H9 (cell line): Measurements from ENCODE around the gene SAMD14. TPM values are rescaled to one million over a fixed set of nuclear protein-coding genes. Genes with fewer than 3 reads are reported as not detected.

Experiments used
- DNase-seq: peaks from one replicate; pipeline ENCODE4 v3.0.0-alpha.2; 2017
- H2AFZ ChIP-seq: one replicate; pipeline ENCODE4 v1.6.1; 2013; ENCODE audit warnings: mild to moderate bottlenecking, low read length, control low read depth, moderate library complexity
- H2AK5ac ChIP-seq: 2 replicates; pipeline ENCODE4 v1.6.1; 2013; ENCODE audit warnings: low read length, control low read depth, mixed read lengths; ENCODE audit not compliant: insufficient read length
- H2BK120ac ChIP-seq: one replicate; pipeline ENCODE4 v1.6.1; 2013; ENCODE audit warnings: low read depth, mild to moderate bottlenecking, low read length, control low read depth, inconsistent platforms; ENCODE audit not compliant: poor library complexity, severe bottlenecking
- H2BK12ac ChIP-seq: 2 replicates; pipeline ENCODE4 v1.6.1; 2013; ENCODE audit warnings: low read length, control low read depth, mixed read lengths, low read depth; ENCODE audit not compliant: insufficient read length
- H2BK15ac ChIP-seq: 2 replicates; pipeline ENCODE4 v1.6.1; 2013; ENCODE audit warnings: low read depth, low read length, control low read depth
- H2BK20ac ChIP-seq: one replicate; pipeline ENCODE4 v1.6.1; 2013; ENCODE audit warnings: low read depth, mild to moderate bottlenecking, low read length, control low read depth, inconsistent platforms; ENCODE audit not compliant: poor library complexity, severe bottlenecking
- H2BK5ac ChIP-seq: 2 replicates; pipeline ENCODE4 v1.6.1; 2013; ENCODE audit warnings: low read length, control low read depth, mixed read lengths; ENCODE audit not compliant: insufficient read length
- H3K14ac ChIP-seq: 2 replicates; pipeline ENCODE4 v1.6.1; 2013; ENCODE audit warnings: low read length, control low read depth; ENCODE audit not compliant: insufficient read depth
- H3K18ac ChIP-seq: 2 replicates; pipeline ENCODE4 v1.6.1; 2013; ENCODE audit warnings: low read depth, mild to moderate bottlenecking, mixed read lengths, low read length, control low read depth; ENCODE audit not compliant: insufficient read length
- H3K23ac ChIP-seq: 2 replicates; pipeline ENCODE4 v1.6.1; 2013; ENCODE audit warnings: low read length, control low read depth, mixed read lengths, low read depth; ENCODE audit not compliant: insufficient read length
- H3K23me2 ChIP-seq: 2 replicates; pipeline ENCODE4 v1.6.1; 2013; ENCODE audit warnings: low read depth, mild to moderate bottlenecking, mixed read lengths, low read length, control low read depth; ENCODE audit not compliant: insufficient read length, poor library complexity, severe bottlenecking
- H3K27ac ChIP-seq: 2 replicates; pipeline ENCODE4 v1.5.1; 2013; ENCODE audit warnings: low read length, control low read depth, mixed read lengths, low read depth; ENCODE audit not compliant: insufficient read length
- H3K27me3 ChIP-seq: 2 replicates; pipeline ENCODE4 v1.6.1; 2013; ENCODE audit warnings: low read length, control low read depth, inconsistent platforms; ENCODE audit not compliant: insufficient read depth
- H3K4ac ChIP-seq: 2 replicates; pipeline ENCODE4 v1.6.1; 2013; ENCODE audit warnings: low read depth, mild to moderate bottlenecking, control low read depth, inconsistent platforms, low read length, moderate library complexity
- H3K4me1 ChIP-seq: 2 replicates; pipeline ENCODE4 v1.6.1; 2013; ENCODE audit warnings: low read length, control low read depth, inconsistent platforms; ENCODE audit not compliant: insufficient read depth
- H3K4me2 ChIP-seq: 2 replicates; pipeline ENCODE4 v1.6.1; 2013; ENCODE audit warnings: low read length, control low read depth, mixed read lengths; ENCODE audit not compliant: insufficient read length, insufficient read depth
- H3K56ac ChIP-seq: 2 replicates; pipeline ENCODE4 v1.6.1; 2013; ENCODE audit warnings: low read depth, mild to moderate bottlenecking, mixed read lengths, low read length, control low read depth; ENCODE audit not compliant: insufficient read length
- H3K79me1 ChIP-seq: 2 replicates; pipeline ENCODE4 v1.6.1; 2013; ENCODE audit warnings: low read depth, mild to moderate bottlenecking, moderate library complexity, low read length, control low read depth, inconsistent platforms; ENCODE audit not compliant: insufficient read depth, poor library complexity, severe bottlenecking
- H3K79me2 ChIP-seq: 2 replicates; pipeline ENCODE4 v1.6.1; 2013; ENCODE audit warnings: low read length, control low read depth, inconsistent platforms; ENCODE audit not compliant: insufficient read depth
- H3K9ac ChIP-seq: 2 replicates; pipeline ENCODE4 v1.6.1; 2013; ENCODE audit warnings: low read length, control low read depth, mixed read lengths; ENCODE audit not compliant: insufficient read length; ENCODE audit errors: extremely low read depth
- H3K9me3 ChIP-seq: one replicate; pipeline ENCODE4 v1.6.1; 2013; ENCODE audit warnings: low read depth, low read length, inconsistent platforms; ENCODE audit not compliant: control insufficient read depth
- H3T11ph ChIP-seq: one replicate; pipeline ENCODE4 v1.6.1; 2013; ENCODE audit warnings: mild to moderate bottlenecking, low read length, control low read depth, inconsistent platforms
- H4K20me1 ChIP-seq: one replicate; pipeline ENCODE4 v1.6.1; 2013; ENCODE audit not compliant: control insufficient read depth, insufficient read length, insufficient read depth
- H4K5ac ChIP-seq: 2 replicates; pipeline ENCODE4 v1.6.1; 2013; ENCODE audit warnings: low read depth, mild to moderate bottlenecking, mixed read lengths, low read length, control low read depth; ENCODE audit not compliant: insufficient read length
- H4K8ac ChIP-seq: replicated peaks from 2 replicates; pipeline ENCODE4 v1.6.1; 2013; ENCODE audit warnings: low read length, control low read depth, mixed read lengths, low read depth; ENCODE audit not compliant: insufficient read length
- H4K91ac ChIP-seq: 2 replicates; pipeline ENCODE4 v1.6.1; 2013; ENCODE audit warnings: low read depth, mild to moderate bottlenecking, moderate library complexity, mixed read lengths, low read length, control low read depth; ENCODE audit not compliant: insufficient read length
- H3K27ac Mint-ChIP-seq, 3 experiments: 2 replicates in 2 of 3; 3 replicates in 1 of 3; pipeline ENCODE4 v1.8.0; 2020 to 2021; ENCODE audit warnings: mixed read lengths in 3 of 3, mild to moderate bottlenecking in 1 of 3, moderate library complexity in 1 of 3
- H3K27me3 Mint-ChIP-seq: 2 replicates; pipeline ENCODE4 v1.8.0; 2021; ENCODE audit warnings: low read depth, mild to moderate bottlenecking, moderate library complexity, mixed read lengths
- H3K36me3 Mint-ChIP-seq, 3 experiments: 2 replicates in 2 of 3; 3 replicates in 1 of 3; pipeline ENCODE4 v1.8.0; 2020 to 2021; ENCODE audit warnings: low read depth in 3 of 3, mixed read lengths in 3 of 3; ENCODE audit not compliant: insufficient read depth in 1 of 3
- H3K4me1 Mint-ChIP-seq, 2 experiments: 2 replicates each; pipeline ENCODE4 v1.8.0; 2020; ENCODE audit warnings: mixed read lengths in 2 of 2
- H3K4me3 Mint-ChIP-seq, 2 experiments: 2 replicates in 1 of 2; 3 replicates in 1 of 2; pipeline ENCODE4 v1.8.0; 2020 to 2021; ENCODE audit warnings: mild to moderate bottlenecking in 2 of 2, mixed read lengths in 2 of 2, moderate library complexity in 1 of 2
- H3K9me3 Mint-ChIP-seq, 2 experiments: 2 replicates in 1 of 2; 3 replicates in 1 of 2; pipeline ENCODE4 v1.8.0; 2020; ENCODE audit warnings: mild to moderate bottlenecking in 2 of 2, mixed read lengths in 2 of 2, moderate library complexity in 1 of 2
- WGBS: extraction: QIAGEN DNeasy Blood & Tissue Kit; methylation state at CpG from one replicate; pipeline ENCODE4 v1.1.7; 2013; ENCODE audit warnings: missing lambda C conversion rate, low lambda C conversion rate, mixed read lengths; ENCODE audit not compliant: insufficient read length; ENCODE audit errors: extremely low coverage; 5-methylcytosine and 5-hydroxymethylcytosine counted together
- total RNA-seq: library from RNA; stranded (reverse); gene quantifications from 2 replicates; pipeline ENCODE4 v1.2.1, GENCODE V29; 2021
- TF ChIP-seq, protein P1 (sequence below): fragments of 200-600 bp; sonication (generic); conservative IDR thresholded peaks from 3 replicates; pipeline ENCODE4 v1.8.0; 2021; ENCODE audit warnings: antibody characterized with exemption, mild to moderate bottlenecking

SAMD14 gene
- total RNA-seq, 1 experiment from 2014 or later: 5.9 TPM

DNA sequence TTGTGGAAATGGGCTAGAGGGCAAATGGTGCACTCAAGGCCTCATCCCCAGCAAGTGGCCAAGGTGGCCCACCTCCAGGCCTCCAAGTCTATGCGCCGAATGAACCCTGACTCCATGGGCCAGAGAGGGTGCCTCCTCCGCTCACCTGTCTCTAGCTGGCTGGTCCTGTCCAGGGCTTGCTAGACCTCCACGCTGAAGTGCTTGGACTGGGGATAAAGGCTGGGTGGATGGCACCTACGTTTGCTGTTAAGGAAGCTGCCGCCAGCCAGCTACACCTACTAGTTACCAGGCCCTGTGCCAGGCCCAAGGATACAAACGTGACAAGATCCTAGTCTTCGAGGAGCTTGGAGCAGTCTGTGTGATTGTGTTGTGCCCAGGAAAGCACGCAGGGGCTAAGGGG, 35.1 kb upstream of the SAMD14 start:
- peaks cover 22 to 56% of the 10 kb centered on the region in 2 experiments for H3K4me1 Mint-ChIP-seq
- Histone ChIP-seq H3K9me3 (no peaks in the 10 kb centered on the region), H3K27me3 (no peaks in the 10 kb centered on the region; the same call in 1 of the 2 replicates), H3K9ac (no peak overlapping the region), H2AFZ (no peak overlapping the region), H3K79me1 (no peaks in the 10 kb centered on the region), H3K4me1 (peaks cover 3% of the 10 kb centered on the region; the same call in 1 of the 2 replicates), H2BK20ac (no peak overlapping the region), H3K14ac (no peak overlapping the region), H2AK5ac (no peak overlapping the region), H4K91ac (no peak overlapping the region), H4K5ac (no peak overlapping the region), H3K18ac (no peak overlapping the region), H3K4ac (no peak overlapping the region), H2BK12ac (no peak overlapping the region), H3T11ph (no peak overlapping the region), H3K27ac (no peak overlapping the region), H3K23me2 (peaks cover 13% of the 10 kb centered on the region), H4K20me1 (no peaks in the 10 kb centered on the region), H3K4me2 (no peak overlapping the region), H2BK5ac (no peak overlapping the region), H3K23ac (no peak overlapping the region), H4K8ac (no peak overlapping the region), H2BK120ac (no peak overlapping the region), H3K56ac (no peak overlapping the region), H2BK15ac (no peak overlapping the region), H3K79me2 (no peaks in the 10 kb centered on the region)
- DNase-seq: no peak
- H3K4me3 Mint-ChIP-seq: no peak overlapping the region
- peaks cover 27% of the 10 kb centered on the region for H3K27me3 Mint-ChIP-seq
- H3K9me3 Mint-ChIP-seq: no peaks in the 10 kb centered on the region; a peak in 1 of 5 replicates
- WGBS: no CpG with 5 or more reads among the region's 9 CpGs
- peak overlapping the region in 1 of 3 experiments; percentile 45; a peak in 1 of 7 replicates for H3K27ac Mint-ChIP-seq
- TF ChIP-seq, protein P1, sequence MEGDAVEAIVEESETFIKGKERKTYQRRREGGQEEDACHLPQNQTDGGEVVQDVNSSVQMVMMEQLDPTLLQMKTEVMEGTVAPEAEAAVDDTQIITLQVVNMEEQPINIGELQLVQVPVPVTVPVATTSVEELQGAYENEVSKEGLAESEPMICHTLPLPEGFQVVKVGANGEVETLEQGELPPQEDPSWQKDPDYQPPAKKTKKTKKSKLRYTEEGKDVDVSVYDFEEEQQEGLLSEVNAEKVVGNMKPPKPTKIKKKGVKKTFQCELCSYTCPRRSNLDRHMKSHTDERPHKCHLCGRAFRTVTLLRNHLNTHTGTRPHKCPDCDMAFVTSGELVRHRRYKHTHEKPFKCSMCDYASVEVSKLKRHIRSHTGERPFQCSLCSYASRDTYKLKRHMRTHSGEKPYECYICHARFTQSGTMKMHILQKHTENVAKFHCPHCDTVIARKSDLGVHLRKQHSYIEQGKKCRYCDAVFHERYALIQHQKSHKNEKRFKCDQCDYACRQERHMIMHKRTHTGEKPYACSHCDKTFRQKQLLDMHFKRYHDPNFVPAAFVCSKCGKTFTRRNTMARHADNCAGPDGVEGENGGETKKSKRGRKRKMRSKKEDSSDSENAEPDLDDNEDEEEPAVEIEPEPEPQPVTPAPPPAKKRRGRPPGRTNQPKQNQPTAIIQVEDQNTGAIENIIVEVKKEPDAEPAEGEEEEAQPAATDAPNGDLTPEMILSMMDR: no peak
- H3K36me3 Mint-ChIP-seq: no peaks in the 10 kb centered on the region
